PC-3 (cell line): ENCODE measurements around the gene SPATA6L. TPM values are rescaled to one million over a fixed set of nuclear protein-coding genes. Genes with fewer than 3 reads are reported as not detected.

Experiments
- ATAC-seq: fragments of 200-7000 bp; cut with Tn5 transposase; 2 replicates; pipeline ENCODE4 v1.9.1; 2020; ENCODE audit warnings: mild to moderate bottlenecking, moderate library complexity
- BruUV-seq: library from RNA; stranded (reverse); fragments of 400-500 nt; replicated peaks from 2 replicates; lab custom pipeline; 2021; lab: Mats Ljungman, UMichigan
- CTCF ChIA-PET: fragments of 300-600 bp; sonication (Branson Sonifier 250); formaldehyde crosslinking; loops from one replicate; lab custom pipeline; 2022; ENCODE audit warnings: antibody characterized with exemption; lab: Charles Lee
- POLR2A ChIA-PET: fragments of 300-600 bp; sonication (Branson Sonifier 250); formaldehyde crosslinking; loops from one replicate; lab custom pipeline; 2022; ENCODE audit warnings: antibody characterized with exemption; ENCODE audit not compliant: unreplicated experiment; lab: Charles Lee
- DNase-seq: peaks from one replicate; pipeline ENCODE4 v3.0.0-alpha.2; 2015
- H2AFZ ChIP-seq: fragments of 300-600 bp; sonication (generic); 2 replicates; pipeline ENCODE4 v1.6.0; 2016; ENCODE audit warnings: antibody characterized with exemption, low read length
- H3F3A ChIP-seq: fragments of 300-600 bp; sonication (generic); one replicate; pipeline ENCODE4 v1.6.0; 2017; ENCODE audit warnings: antibody characterized with exemption, low read length, control low read depth, mild to moderate bottlenecking; ENCODE audit not compliant: unreplicated experiment
- H3K27ac ChIP-seq: fragments of 300-600 bp; sonication (generic); 2 replicates; pipeline ENCODE4 v1.5.1; 2016; ENCODE audit warnings: mild to moderate bottlenecking, low read length
- H3K27me3 ChIP-seq: fragments of 300-600 bp; sonication (generic); 2 replicates; pipeline ENCODE4 v1.6.1; 2016; ENCODE audit warnings: low read length, mixed read lengths
- H3K36me3 ChIP-seq: fragments of 300-600 bp; sonication (generic); 2 replicates; pipeline ENCODE4 v1.6.1; 2016; ENCODE audit warnings: low read depth, mixed run types, low read length, mixed read lengths
- H3K4me1 ChIP-seq: fragments of 300-600 bp; sonication (generic); 2 replicates; pipeline ENCODE4 v1.5.1; 2016; ENCODE audit warnings: low read length; ENCODE audit not compliant: insufficient read depth
- H3K4me2 ChIP-seq: fragments of 300-600 bp; sonication (generic); 2 replicates; pipeline ENCODE4 v1.6.0; 2016; ENCODE audit warnings: low read length
- H3K4me3 ChIP-seq: fragments of 300-600 bp; sonication (generic); 2 replicates; pipeline ENCODE4 v1.5.1; 2016; ENCODE audit warnings: mild to moderate bottlenecking, low read length, mixed read lengths
- H3K79me2 ChIP-seq: fragments of 300-600 bp; sonication (generic); 2 replicates; pipeline ENCODE4 v1.6.1; 2017; ENCODE audit warnings: low read length, mixed read lengths
- H3K9ac ChIP-seq: fragments of 300-600 bp; sonication (generic); 2 replicates; pipeline ENCODE4 v1.6.0; 2016; ENCODE audit warnings: mild to moderate bottlenecking, low read length
- H3K9me2 ChIP-seq: fragments of 300-600 bp; sonication (generic); replicated peaks from 2 replicates; pipeline ENCODE4 v1.6.1; 2016; ENCODE audit warnings: mixed run types, low read length, mixed read lengths
- H3K9me3 ChIP-seq: fragments of 300-600 bp; sonication (generic); 2 replicates; pipeline ENCODE4 v1.6.1; 2016; ENCODE audit warnings: low read length, mixed read lengths
- H4K20me1 ChIP-seq: fragments of 300-600 bp; sonication (generic); 2 replicates; pipeline ENCODE4 v1.6.1; 2016; ENCODE audit warnings: low read length, mixed read lengths
- CTCF ChIP-seq: fragments of 300-600 bp; sonication (generic); conservative IDR thresholded peaks from 2 replicates; pipeline ENCODE4 v1.5.1; 2017; ENCODE audit warnings: antibody characterized with exemption, low read depth, mild to moderate bottlenecking, low read length
- EZH2 ChIP-seq: fragments of 300-600 bp; sonication (generic); IDR thresholded peaks from one replicate; pipeline ENCODE4 v1.6.1; 2017; ENCODE audit warnings: antibody characterized with exemption, mild to moderate bottlenecking, low read length; ENCODE audit not compliant: unreplicated experiment
- EZH2phosphoT487 ChIP-seq: fragments of 300-600 bp; sonication (generic); IDR thresholded peaks from 2 replicates; pipeline ENCODE4 v1.6.1; 2018; ENCODE audit warnings: mild to moderate bottlenecking, antibody characterized with exemption, low read length, borderline replicate concordance
- intact Hi-C: fragments of 100-400 bp; cut with micrococcal nuclease; formaldehyde crosslinking; loops from 2 replicates; pipeline ENCODE4 v1.9.0; 2023
- total RNA-seq: library from RNA; depleted of rRNA; stranded (reverse); fragments of >200 nt; gene quantifications from 2 replicates; pipeline ENCODE4 v1.2.3, GENCODE V29; 2014

The SPATA6L gene
- total RNA-seq, 1 experiment from 2014 or later, result not detected

- no peaks in the 10 kb centered on the region for H3K79me2 ChIP-seq
- no peaks in the 10 kb centered on the region for H4K20me1 ChIP-seq
- H3K4me3 ChIP-seq, result no peak overlapping the region
- no peaks in the 10 kb centered on the region for H3F3A ChIP-seq
- DNase-seq (no peak), ATAC-seq (no peak)
- H3K9me2 ChIP-seq, result no peaks in the 10 kb centered on the region
- TF ChIP-seq EZH2 (no peak), CTCF (no peak), EZH2phosphoT487 (no peak)
- no peak overlapping the region for H3K9ac ChIP-seq
- ChIA-PET POLR2A (no interaction called here), CTCF (no interaction called here)
- H3K27ac ChIP-seq, result no peak overlapping the region
- BruUV-seq, result no TSS peak
- H2AFZ ChIP-seq, result no peak overlapping the region
- no peaks in the 10 kb centered on the region for H3K4me1 ChIP-seq
- no peak overlapping the region for H3K4me2 ChIP-seq
- intact Hi-C loops, result no loop called here
- no peaks in the 10 kb centered on the region for H3K36me3 ChIP-seq
- no peaks in the 10 kb centered on the region for H3K27me3 ChIP-seq
- no peaks in the 10 kb centered on the region for H3K9me3 ChIP-seq
Observed at GRCh38 chr9:4567601-4568000, 98.7 kb downstream of the SPATA6L start.

- Histone ChIP-seq H3K79me2 (no peaks in the 10 kb centered on the region), H3F3A (no peaks in the 10 kb centered on the region), H3K36me3 (no peaks in the 10 kb centered on the region), H4K20me1 (no peaks in the 10 kb centered on the region), H3K4me3 (no peak overlapping the region), H3K27me3 (no peaks in the 10 kb centered on the region), H3K4me1 (no peaks in the 10 kb centered on the region), H3K27ac (no peak overlapping the region), H3K4me2 (no peak overlapping the region), H2AFZ (no peak overlapping the region), H3K9me3 (no peaks in the 10 kb centered on the region), H3K9ac (no peak overlapping the region), H3K9me2 (no peaks in the 10 kb centered on the region)
- intact Hi-C loops, result no loop called here
- ChIA-PET CTCF (no interaction called here), POLR2A (no interaction called here)
- BruUV-seq, result no TSS peak
- ATAC-seq, result no peak
- DNase-seq, result no peak
- TF ChIP-seq EZH2, result no peak
- TF ChIP-seq EZH2phosphoT487, result no peak
- TF ChIP-seq CTCF, result no peak
Observed at GRCh38 chr9:4566806-4567205, 99.5 kb downstream of the SPATA6L start.

- no peak for ATAC-seq
- H3K9me3 ChIP-seq, result no peaks in the 10 kb centered on the region
- no peak overlapping the region for H3K27ac ChIP-seq
- TF ChIP-seq CTCF (no peak), EZH2phosphoT487 (no peak), EZH2 (no peak)
- H3K27me3 ChIP-seq, result no peaks in the 10 kb centered on the region
- no peak overlapping the region for H3K4me2 ChIP-seq
- H3K4me1 ChIP-seq, result no peaks in the 10 kb centered on the region
- ChIA-PET POLR2A (no interaction called here), CTCF (no interaction called here)
- no peaks in the 10 kb centered on the region for H3K36me3 ChIP-seq
- H3K9me2 ChIP-seq, result no peaks in the 10 kb centered on the region
- H2AFZ ChIP-seq, result no peak overlapping the region
- no peaks in the 10 kb centered on the region for H3K79me2 ChIP-seq
- no peaks in the 10 kb centered on the region for H3F3A ChIP-seq
- H3K4me3 ChIP-seq, result no peak overlapping the region
- no peak overlapping the region for H3K9ac ChIP-seq
- H4K20me1 ChIP-seq, result no peaks in the 10 kb centered on the region
- intact Hi-C loops, result no loop called here
- BruUV-seq, result no TSS peak
- DNase-seq, result no peak
Observed at GRCh38 chr9:4563105-4563504, 103.2 kb downstream of the SPATA6L start.
